HEK293T (cell line): ENCODE results near the gene CFLAR.
"Not testable (repeated sequence)": the region's sequence is repeated elsewhere in the genome, so short reads cannot be mapped to it uniquely, and the experiment has no call there.

Source experiments
- CTCF ChIA-PET: fragments of 350-600 bp; formaldehyde crosslinking; extraction: SDS; loops from one replicate; lab custom pipeline; 2021; ENCODE audit warnings: antibody characterized with exemption, inconsistent platforms; lab: Yijun Ruan, JAX
- POLR2A ChIA-PET: fragments of 350-600 bp; formaldehyde crosslinking; extraction: SDS; loops from one replicate; lab custom pipeline; 2020; ENCODE audit warnings: antibody characterized with exemption, inconsistent platforms; lab: Yijun Ruan, JAX
- DNase-seq: peaks from one replicate; pipeline ENCODE4 v3.0.0; 2012; ENCODE audit warnings: mixed read lengths; ENCODE audit errors: extremely low spot score
- ARNT ChIP-seq: fragments of 450-650 bp; IDR thresholded peaks from 2 replicates; pipeline ENCODE4 v1.6.1; 2017; ENCODE audit warnings: mild to moderate bottlenecking
- BHLHE40 ChIP-seq: fragments of 450-650 bp; IDR thresholded peaks from 2 replicates; pipeline ENCODE4 v1.6.1; 2016; ENCODE audit warnings: mild to moderate bottlenecking, moderate library complexity, borderline replicate concordance
- CTBP1 ChIP-seq: fragments of 450-650 bp; IDR thresholded peaks from 2 replicates; pipeline ENCODE4 v1.6.1; 2016; ENCODE audit warnings: borderline replicate concordance
- ELF4 ChIP-seq: fragments of 450-650 bp; IDR thresholded peaks from 2 replicates; pipeline ENCODE4 v1.6.1; 2017; ENCODE audit warnings: antibody characterized with exemption
- FOXA1 ChIP-seq: fragments of 450-650 bp; IDR thresholded peaks from 2 replicates; pipeline ENCODE4 v1.6.1; 2016; ENCODE audit warnings: mild to moderate bottlenecking
- FOXK2 ChIP-seq: fragments of 450-650 bp; IDR thresholded peaks from 2 replicates; pipeline ENCODE4 v1.6.1; 2016; ENCODE audit warnings: mild to moderate bottlenecking
- FOXM1 ChIP-seq: fragments of 450-650 bp; IDR thresholded peaks from 2 replicates; pipeline ENCODE4 v1.6.1; 2017; ENCODE audit warnings: mild to moderate bottlenecking, borderline replicate concordance
- HDGF ChIP-seq: fragments of 450-650 bp; IDR thresholded peaks from 2 replicates; pipeline ENCODE4 v1.6.1; 2017; ENCODE audit warnings: antibody characterized with exemption, borderline replicate concordance
- L3MBTL2 ChIP-seq: fragments of 450-650 bp; conservative IDR thresholded peaks from 2 replicates; pipeline ENCODE4 v1.6.1; 2016; ENCODE audit warnings: mild to moderate bottlenecking
- LEF1 ChIP-seq: fragments of 450-650 bp; IDR thresholded peaks from 2 replicates; pipeline ENCODE4 v1.6.1; 2017; ENCODE audit warnings: mild to moderate bottlenecking, borderline replicate concordance
- NFRKB ChIP-seq: fragments of 450-650 bp; IDR thresholded peaks from 2 replicates; pipeline ENCODE4 v1.6.1; 2016; ENCODE audit warnings: mild to moderate bottlenecking, moderate library complexity
- SP1 ChIP-seq: fragments of 450-650 bp; IDR thresholded peaks from 2 replicates; pipeline ENCODE4 v1.6.1; 2017
- SUZ12 ChIP-seq: fragments of 450-650 bp; IDR thresholded peaks from 2 replicates; pipeline ENCODE4 v1.6.1; 2016; ENCODE audit warnings: mild to moderate bottlenecking
- TARDBP ChIP-seq: fragments of 450-650 bp; IDR thresholded peaks from 2 replicates; pipeline ENCODE4 v1.6.1; 2016
- ZNF384 ChIP-seq: fragments of 450-650 bp; IDR thresholded peaks from 2 replicates; pipeline ENCODE4 v1.6.1; 2016
- TF ChIP-seq, protein P1 (sequence below): fragments of 450-650 bp; IDR thresholded peaks from 2 replicates; pipeline ENCODE4 v1.6.1; 2016

CFLAR gene

GRCh38 chr2:201137505-201138400 lies 21.8 kb downstream of the CFLAR start:
- DNase-seq, result no peak
- ChIA-PET CTCF (no interaction called here), POLR2A (interaction anchor here (0.8 kb wide), 1 partner anchor 14 kb away, joined by 3 read pairs; no protein-coding TSS in a partner anchor)
- TF ChIP-seq FOXA1, result no peak
- no peak for TF ChIP-seq FOXK2
- no peak for TF ChIP-seq TARDBP
- TF ChIP-seq ARNT, result no peak
- TF ChIP-seq ZNF384, result no peak
- TF ChIP-seq SUZ12, result no peak
- no peak for TF ChIP-seq FOXM1
- no peak for TF ChIP-seq CTBP1
- no peak for TF ChIP-seq SP1
- TF ChIP-seq LEF1, result no peak
- TF ChIP-seq ELF4, result no peak
- no peak for TF ChIP-seq L3MBTL2
- TF ChIP-seq, protein P1, sequence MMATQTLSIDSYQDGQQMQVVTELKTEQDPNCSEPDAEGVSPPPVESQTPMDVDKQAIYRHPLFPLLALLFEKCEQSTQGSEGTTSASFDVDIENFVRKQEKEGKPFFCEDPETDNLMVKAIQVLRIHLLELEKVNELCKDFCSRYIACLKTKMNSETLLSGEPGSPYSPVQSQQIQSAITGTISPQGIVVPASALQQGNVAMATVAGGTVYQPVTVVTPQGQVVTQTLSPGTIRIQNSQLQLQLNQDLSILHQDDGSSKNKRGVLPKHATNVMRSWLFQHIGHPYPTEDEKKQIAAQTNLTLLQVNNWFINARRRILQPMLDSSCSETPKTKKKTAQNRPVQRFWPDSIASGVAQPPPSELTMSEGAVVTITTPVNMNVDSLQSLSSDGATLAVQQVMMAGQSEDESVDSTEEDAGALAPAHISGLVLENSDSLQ, result no peak
- TF ChIP-seq BHLHE40, result no peak
- TF ChIP-seq NFRKB, result no peak
- TF ChIP-seq HDGF, result no peak

DNA sequence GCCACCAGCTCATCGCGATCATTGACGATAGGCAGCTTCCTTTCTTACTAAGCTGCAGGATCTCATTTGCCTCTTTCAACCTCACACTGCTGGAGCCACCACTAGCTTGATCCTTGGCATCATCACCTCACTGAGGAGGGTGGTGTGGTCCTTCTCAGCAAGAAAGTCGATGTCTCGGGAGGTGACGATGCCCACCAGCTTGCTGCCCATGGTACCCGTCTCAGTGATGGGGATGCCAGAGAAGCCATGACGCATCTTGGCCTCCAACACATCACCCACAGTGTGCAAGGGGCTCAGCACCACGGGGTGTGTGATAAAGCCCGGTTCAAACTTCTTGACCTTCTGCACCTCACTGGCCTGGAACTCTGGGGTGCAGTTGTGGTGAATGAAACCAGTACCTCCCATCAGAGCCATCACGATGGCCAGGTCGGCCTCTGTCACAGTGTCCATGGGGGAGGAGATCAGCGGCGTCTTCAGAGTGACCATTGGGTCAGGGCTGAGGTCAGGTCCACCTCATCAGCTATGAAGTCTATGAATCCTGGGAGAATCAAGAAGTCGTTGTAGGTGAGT lies 22.5 kb downstream of the CFLAR start:
- TF ChIP-seq TARDBP, result no peak
- no peak for TF ChIP-seq ELF4
- TF ChIP-seq FOXM1, result no peak
- TF ChIP-seq FOXA1, result no peak
- TF ChIP-seq LEF1, result no peak
- TF ChIP-seq HDGF, result no peak
- no peak for TF ChIP-seq CTBP1
- TF ChIP-seq ARNT, result no peak
- TF ChIP-seq NFRKB, result no peak
- TF ChIP-seq FOXK2, result no peak
- TF ChIP-seq, protein P1, result no peak
- no peak for DNase-seq
- CTCF ChIA-PET, result no interaction called here
- POLR2A ChIA-PET, result interaction anchor here (0.8 kb wide), 1 partner anchor 13 kb away, joined by 3 read pairs; no protein-coding TSS in a partner anchor

GRCh38 chr2:201138986-201139781 lies 23.2 kb downstream of the CFLAR start:
- DNase-seq, POLR2A ChIA-PET, CTCF ChIA-PET: not testable (repeated sequence)

GRCh38 chr2:201139836-201140604 lies 24.1 kb downstream of the CFLAR start:
- TF ChIP-seq L3MBTL2, result no peak
- no peak for TF ChIP-seq ZNF384
- TF ChIP-seq ARNT, result no peak
- no peak for TF ChIP-seq ELF4
- TF ChIP-seq NFRKB, result no peak
- no peak for TF ChIP-seq SP1
- no peak for TF ChIP-seq HDGF
- no peak for TF ChIP-seq CTBP1
- no peak for TF ChIP-seq SUZ12
- no peak for TF ChIP-seq FOXM1
- no peak for TF ChIP-seq BHLHE40
- TF ChIP-seq TARDBP, result no peak
- TF ChIP-seq FOXA1, result no peak
- no peak for TF ChIP-seq FOXK2
- TF ChIP-seq LEF1, result no peak
- TF ChIP-seq, protein P1, result no peak
- ChIA-PET CTCF (no interaction called here), POLR2A (no interaction called here)
- no peak for DNase-seq

DNA sequence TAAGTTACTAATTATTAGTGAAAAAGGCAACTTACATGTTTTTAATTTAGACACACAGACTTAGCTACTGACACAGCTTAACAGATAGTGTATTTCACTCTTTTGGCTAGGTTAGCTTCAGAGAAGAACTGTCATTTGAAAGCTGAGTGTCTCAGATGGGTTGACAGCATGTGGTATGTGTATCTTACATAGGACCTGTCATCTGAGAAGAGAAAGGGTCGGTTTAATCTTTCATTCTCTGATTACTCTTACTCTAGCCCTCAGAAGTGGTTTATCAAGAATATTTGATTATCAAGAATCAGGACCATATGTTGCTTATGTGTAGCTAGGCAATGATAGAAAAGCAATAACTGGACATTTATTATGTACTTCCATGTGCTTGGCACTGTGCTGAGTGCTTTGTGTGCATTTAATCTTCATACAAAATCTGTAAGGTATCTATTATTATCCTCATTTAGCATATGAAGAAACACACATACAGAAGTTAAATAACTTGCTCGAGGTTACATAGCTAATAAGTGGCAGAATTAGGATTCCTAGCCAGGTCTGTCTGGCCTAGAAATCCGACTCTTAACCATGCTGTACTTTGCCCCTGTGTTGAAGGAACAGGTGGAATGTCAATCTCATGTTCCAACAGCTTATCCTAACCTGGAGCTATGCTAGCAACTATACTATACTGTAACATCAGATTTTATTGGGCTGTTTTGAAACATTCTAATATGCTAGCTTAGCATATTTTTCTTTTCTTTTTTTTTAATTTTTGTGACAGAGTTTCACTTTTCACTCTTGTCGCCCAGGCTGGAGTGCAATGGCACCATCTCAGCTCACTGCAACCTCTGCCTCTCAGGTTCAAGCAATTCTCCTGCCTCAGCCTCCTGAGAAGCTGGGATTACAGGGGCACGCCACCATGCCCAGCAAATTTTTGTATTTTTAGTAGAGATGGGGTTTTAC lies 28.4 kb downstream of the CFLAR start:
- POLR2A ChIA-PET, result interaction anchor here (1.6 kb wide), 1 partner anchor 28 kb away, joined by 4 read pairs; no protein-coding TSS in a partner anchor
- CTCF ChIA-PET, result no interaction called here
- TF ChIP-seq ZNF384, result no peak
- DNase-seq, result no peak
